Thyroid gland (tissue), 4 donors: ENCODE measurements around the gene SLC38A10. TPM values are rescaled to one million over a fixed set of nuclear protein-coding genes. Genes with fewer than 3 reads are reported as not detected.

Experiments used
- DNase-seq, 2 donors: peaks; one replicate each; pipeline ENCODE4 v3.0.0-alpha.2; 2019
- H3K27ac ChIP-seq, 3 donors: fragments of 200-600 bp; sonication (generic); 1 replicate in 2 of 3; 2 replicates in 1 of 3; pipeline ENCODE4 v1.5.1; 2016 to 2019; ENCODE audit warnings: mild to moderate bottlenecking in 1 of 3, moderate library complexity in 1 of 3
- H3K27me3 ChIP-seq: fragments of 200-600 bp; sonication (generic); one replicate; pipeline ENCODE4 v1.5.1; 2019
- H3K36me3 ChIP-seq, 2 donors: fragments of 200-600 bp; sonication (generic); one replicate each; pipeline ENCODE4 v1.5.1; 2016 to 2019
- H3K4me1 ChIP-seq, 2 donors: fragments of 200-600 bp; sonication (generic); one replicate each; pipeline ENCODE4 v1.5.1; 2017 to 2019
- H3K4me3 ChIP-seq, 3 donors: fragments of 200-600 bp; sonication (generic); replicated peaks in 1 of 3; 1 replicate in 2 of 3; 2 replicates in 1 of 3; pipeline ENCODE4 v1.5.1; 2016; ENCODE audit warnings: mild to moderate bottlenecking in 1 of 3
- H3K9me3 ChIP-seq: fragments of 200-600 bp; sonication (generic); one replicate; pipeline ENCODE4 v1.5.1; 2017
- POLR2A ChIP-seq, 2 donors: fragments of 450-650 bp; IDR thresholded peaks; one replicate each; pipeline ENCODE4 v1.6.1; 2017; ENCODE audit warnings: antibody characterized with exemption in 2 of 2, mild to moderate bottlenecking in 2 of 2, moderate library complexity in 1 of 2
- WGBS, 2 donors: methylation state at CpG; one replicate each; pipeline ENCODE4 v1.1.5; 2017; 5-methylcytosine and 5-hydroxymethylcytosine counted together
- intact Hi-C: fragments of 100-400 bp; cut with DNase I; formaldehyde crosslinking; loops from one replicate; pipeline ENCODE4 v1.15.1; 2023
- total RNA-seq, 4 donors: library from RNA; depleted of rRNA; stranded (reverse); fragments of >200 nt; gene quantifications; one replicate each; pipeline ENCODE4 v1.2.3, GENCODE V29; 2016
- TF ChIP-seq, protein P1 (sequence below), 6 experiments: fragments of 200-600 bp in 3 of 6; fragments of 450-650 bp in 3 of 6; sonication (generic) in 3 of 6; IDR thresholded peaks; one replicate each; pipeline ENCODE4 v1.5.1; 2016 to 2019; ENCODE audit warnings: antibody characterized with exemption in 6 of 6, mild to moderate bottlenecking in 2 of 6, inconsistent platforms in 1 of 6, moderate library complexity in 1 of 6

Gene SLC38A10
- total RNA-seq, 4 donors from 2014 or later = 81.8 to 140 (median 121) TPM

DNA sequence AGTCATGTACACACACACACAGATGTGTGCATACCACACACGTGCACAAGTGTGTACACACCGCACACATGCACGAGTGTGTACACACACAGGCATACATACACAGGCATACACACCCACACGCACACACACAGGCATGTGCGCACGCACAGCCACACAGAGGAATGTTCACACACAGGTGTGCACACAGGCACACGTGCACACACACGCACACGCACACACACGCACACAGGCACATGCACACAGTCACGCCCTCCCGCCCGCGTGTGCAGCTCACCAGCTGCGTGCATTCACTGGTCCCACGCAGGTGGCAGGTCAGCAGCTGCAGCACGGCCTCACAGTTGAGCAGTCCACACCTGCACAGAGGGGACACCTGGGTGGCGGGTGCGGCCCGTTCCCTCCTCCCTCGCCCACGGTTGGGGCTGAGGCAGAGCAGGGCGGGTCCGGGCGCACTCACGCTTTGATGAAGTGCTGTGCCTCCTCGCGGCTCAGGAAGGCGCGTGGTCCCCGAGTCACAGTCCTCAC lies 63.9 kb downstream of the SLC38A10 start:
- Histone ChIP-seq H3K36me3 (peaks cover 13 to 30% of the 10 kb centered on the region in 2 donors), H3K27ac (no peak overlapping the region), H3K4me1 (no peaks in the 10 kb centered on the region), H3K4me3 (no peak overlapping the region), H3K27me3 (no peaks in the 10 kb centered on the region), H3K9me3 (no peaks in the 10 kb centered on the region)
- 87 to 89% methylated on average over 9 to 30 of the region's 31 CpGs for WGBS, 2 donors
- intact Hi-C loops = no loop called here
- TF ChIP-seq POLR2A (IDR thresholded peaks at IDR 0.05) = no peak
- TF ChIP-seq, protein P1, sequence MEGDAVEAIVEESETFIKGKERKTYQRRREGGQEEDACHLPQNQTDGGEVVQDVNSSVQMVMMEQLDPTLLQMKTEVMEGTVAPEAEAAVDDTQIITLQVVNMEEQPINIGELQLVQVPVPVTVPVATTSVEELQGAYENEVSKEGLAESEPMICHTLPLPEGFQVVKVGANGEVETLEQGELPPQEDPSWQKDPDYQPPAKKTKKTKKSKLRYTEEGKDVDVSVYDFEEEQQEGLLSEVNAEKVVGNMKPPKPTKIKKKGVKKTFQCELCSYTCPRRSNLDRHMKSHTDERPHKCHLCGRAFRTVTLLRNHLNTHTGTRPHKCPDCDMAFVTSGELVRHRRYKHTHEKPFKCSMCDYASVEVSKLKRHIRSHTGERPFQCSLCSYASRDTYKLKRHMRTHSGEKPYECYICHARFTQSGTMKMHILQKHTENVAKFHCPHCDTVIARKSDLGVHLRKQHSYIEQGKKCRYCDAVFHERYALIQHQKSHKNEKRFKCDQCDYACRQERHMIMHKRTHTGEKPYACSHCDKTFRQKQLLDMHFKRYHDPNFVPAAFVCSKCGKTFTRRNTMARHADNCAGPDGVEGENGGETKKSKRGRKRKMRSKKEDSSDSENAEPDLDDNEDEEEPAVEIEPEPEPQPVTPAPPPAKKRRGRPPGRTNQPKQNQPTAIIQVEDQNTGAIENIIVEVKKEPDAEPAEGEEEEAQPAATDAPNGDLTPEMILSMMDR (IDR thresholded peaks at IDR 0.05) = no peak
- no peak for DNase-seq

DNA sequence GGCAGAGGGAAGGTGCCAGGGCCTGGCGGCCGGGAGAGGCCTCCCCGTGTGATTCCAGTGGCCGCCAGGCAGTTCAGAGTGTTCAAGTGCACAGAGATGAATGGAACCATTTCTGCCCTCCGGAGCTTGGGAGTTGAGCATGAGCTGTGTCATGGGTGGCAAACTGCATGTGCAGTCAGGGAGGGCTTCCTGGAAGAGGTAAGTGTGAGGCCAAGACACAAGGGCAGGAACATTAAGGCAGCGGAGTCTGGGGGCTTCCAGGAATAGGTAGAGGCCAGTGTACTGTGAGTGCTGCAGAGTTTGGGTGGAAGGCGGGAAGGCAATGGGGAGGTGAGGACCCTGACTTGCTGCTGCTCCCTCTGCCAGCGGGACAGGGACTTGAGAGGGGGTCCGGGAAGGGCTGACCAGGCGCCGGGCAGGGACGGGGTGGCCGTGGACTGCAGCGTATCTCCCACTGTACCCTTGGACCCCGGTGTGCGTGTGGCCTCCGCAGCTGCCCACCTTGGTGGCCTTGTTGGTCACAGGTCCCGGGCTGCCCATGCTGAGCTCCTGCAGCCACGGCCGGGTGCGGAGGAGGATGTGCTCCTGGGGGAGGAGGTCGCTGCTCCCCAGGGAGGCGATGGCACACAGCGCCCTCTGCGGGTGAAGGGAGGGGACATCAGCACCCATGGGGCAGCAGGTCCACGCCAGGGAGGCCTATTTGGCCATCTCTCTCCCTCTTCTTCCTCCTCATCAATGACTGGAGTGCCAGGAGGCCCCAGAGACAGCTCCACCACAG lies 64.9 kb downstream of the SLC38A10 start:
- H3K36me3 ChIP-seq = peaks cover 13 to 30% of the 10 kb centered on the region in 2 donors

DNA sequence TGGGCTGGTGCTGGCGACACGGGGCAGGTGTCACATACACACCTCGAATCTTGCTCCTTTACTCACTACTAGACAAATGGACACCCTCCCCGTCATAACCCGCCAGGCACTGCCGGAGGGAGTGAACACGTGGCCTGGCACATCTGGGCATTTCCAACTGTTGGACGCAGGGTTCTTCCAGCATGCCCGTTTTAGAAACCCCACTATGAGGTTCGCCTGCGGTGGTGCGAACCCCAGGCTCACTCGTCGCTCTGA lies 65.5 kb downstream of the SLC38A10 start:
- Histone ChIP-seq H3K36me3 (peaks cover 13 to 30% of the 10 kb centered on the region in 2 donors), H3K27ac (no peak overlapping the region), H3K9me3 (no peaks in the 10 kb centered on the region), H3K4me1 (no peaks in the 10 kb centered on the region), H3K27me3 (no peaks in the 10 kb centered on the region), H3K4me3 (no peak overlapping the region)
- intact Hi-C loops = loop anchor here (10.0 kb wide), 1 partner anchor 195 kb away; the partner anchor contains the start of gene BAIAP2
- no peak for DNase-seq
- TF ChIP-seq POLR2A (IDR thresholded peaks at IDR 0.05) = no peak
- TF ChIP-seq, protein P1 (IDR thresholded peaks at IDR 0.05) = no peak
- WGBS, 2 donors = 93 to 96% methylated on average over 14 of the region's 14 CpGs

More for the DNA sequence above, 64.9 kb downstream of the SLC38A10 start:
- no peaks in the 10 kb centered on the region for H3K27me3 ChIP-seq
- DNase-seq = no peak
- intact Hi-C loops = no loop called here
- no peak overlapping the region for H3K27ac ChIP-seq
- no peaks in the 10 kb centered on the region for H3K9me3 ChIP-seq
- TF ChIP-seq POLR2A (IDR thresholded peaks at IDR 0.05) = no peak
- TF ChIP-seq, protein P1 (IDR thresholded peaks at IDR 0.05) = no peak
- no peaks in the 10 kb centered on the region for H3K4me1 ChIP-seq
- 95 to 96% methylated on average over 13 to 21 of the region's 26 CpGs for WGBS, 2 donors
- no peak overlapping the region for H3K4me3 ChIP-seq

DNA sequence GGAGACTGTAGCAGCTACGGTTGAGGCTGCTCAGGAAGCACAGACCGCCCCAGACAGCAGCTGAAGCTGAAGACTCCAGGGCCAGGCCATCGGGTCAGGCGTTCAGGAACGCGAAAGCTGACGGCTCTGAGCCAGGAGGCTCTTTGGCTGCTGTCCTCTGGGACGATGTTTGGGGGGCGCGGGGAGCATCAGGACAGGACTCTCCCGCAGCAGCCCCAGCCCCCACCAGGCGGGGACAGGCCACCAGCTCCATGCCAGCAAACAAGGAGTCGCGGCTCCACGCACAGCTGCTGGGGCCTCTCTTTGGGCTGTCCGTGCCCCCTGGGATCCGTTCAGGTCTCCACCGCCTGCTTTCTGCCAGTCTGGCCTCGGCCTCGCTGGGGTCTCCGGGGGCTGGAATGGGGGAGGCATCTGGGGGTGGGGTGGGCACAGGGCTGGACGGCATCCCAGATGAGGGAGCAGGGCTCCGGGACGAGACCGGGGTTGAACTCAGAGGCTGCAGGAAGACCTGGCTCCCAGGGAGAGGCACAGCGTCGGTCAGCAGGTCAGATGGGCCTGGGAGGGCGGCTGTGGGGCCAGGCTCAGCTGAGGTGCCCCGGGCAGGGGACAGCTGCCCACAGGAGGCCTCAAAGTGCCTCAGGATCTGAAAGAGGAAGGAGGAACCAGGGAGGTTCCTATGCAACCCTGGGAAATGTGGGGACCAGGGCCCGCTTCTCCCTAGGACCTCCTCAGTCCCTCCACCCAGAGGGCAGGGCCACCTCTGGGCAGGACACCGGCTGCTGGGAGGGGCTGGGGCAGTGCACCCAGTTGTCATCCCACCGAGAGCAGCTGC lies 66.1 kb downstream of the SLC38A10 start:
- Histone ChIP-seq H3K27me3 (no peaks in the 10 kb centered on the region), H3K4me3 (no peak overlapping the region), H3K27ac (no peak overlapping the region), H3K36me3 (peaks cover 13 to 30% of the 10 kb centered on the region in 2 donors), H3K4me1 (no peaks in the 10 kb centered on the region), H3K9me3 (no peaks in the 10 kb centered on the region)
- no peak for TF ChIP-seq POLR2A (IDR thresholded peaks at IDR 0.05)
- TF ChIP-seq, protein P1 (IDR thresholded peaks at IDR 0.05) = no peak
- intact Hi-C loops = loop anchor here (10.0 kb wide), 1 partner anchor 194 kb away; the partner anchor contains the start of gene BAIAP2
- no peak for DNase-seq
- 89 to 94% methylated on average over 15 to 27 of the region's 32 CpGs for WGBS, 2 donors
